ENCODE results near the gene CDC42EP3.

The CDC42EP3 gene

GRCh38 chr2:37692711-37693110 lies 21.3 kb upstream of the CDC42EP3 start:
- no peak overlapping the region for H3K27ac Mint-ChIP-seq
- H3K27me3 Mint-ChIP-seq = no peaks in the 10 kb centered on the region
- H3K36me3 Mint-ChIP-seq = no peaks in the 10 kb centered on the region
- peaks cover 5% of the 10 kb centered on the region for H3K9me3 Mint-ChIP-seq
- H3K4me1 Mint-ChIP-seq = no peaks in the 10 kb centered on the region
- H3K4me3 Mint-ChIP-seq = no peak overlapping the region
- no peak for ATAC-seq

- no peaks in the 10 kb centered on the region for H3K36me3 Mint-ChIP-seq
- H3K4me3 Mint-ChIP-seq = no peak overlapping the region
- H3K27ac Mint-ChIP-seq = no peak overlapping the region
- H3K4me1 Mint-ChIP-seq = no peaks in the 10 kb centered on the region
- peaks cover 6% of the 10 kb centered on the region for H3K9me3 Mint-ChIP-seq
- H3K27me3 Mint-ChIP-seq = no peaks in the 10 kb centered on the region
- no peak for ATAC-seq
These were observed 18.3 kb upstream of the CDC42EP3 start for GRCh38 chr2:37689751-37690150.

GRCh38 chr2:37688771-37689468 lies 17.5 kb upstream of the CDC42EP3 start:
- Mint-ChIP-seq H3K27ac (no peak overlapping the region), H3K27me3 (no peaks in the 10 kb centered on the region), H3K4me3 (no peak overlapping the region), H3K36me3 (no peaks in the 10 kb centered on the region), H3K9me3 (peaks cover 6% of the 10 kb centered on the region), H3K4me1 (peaks cover 2% of the 10 kb centered on the region)
- no peak for ATAC-seq

- Mint-ChIP-seq H3K27me3 (no peaks in the 10 kb centered on the region), H3K4me1 (peaks cover 7% of the 10 kb centered on the region), H3K36me3 (no peaks in the 10 kb centered on the region), H3K4me3 (no peak overlapping the region), H3K9me3 (peaks cover 6% of the 10 kb centered on the region), H3K27ac (no peak overlapping the region)
- ATAC-seq = no peak
These were observed 15.5 kb upstream of the CDC42EP3 start for GRCh38 chr2:37686792-37687526.

- Mint-ChIP-seq H3K4me3 (no peak overlapping the region), H3K27me3 (no peaks in the 10 kb centered on the region), H3K9me3 (peaks cover 6% of the 10 kb centered on the region), H3K27ac (no peak overlapping the region), H3K36me3 (no peaks in the 10 kb centered on the region), H3K4me1 (peaks cover 7% of the 10 kb centered on the region)
- no peak for ATAC-seq
These were observed 13.4 kb upstream of the CDC42EP3 start for GRCh38 chr2:37684809-37685208.

- ATAC-seq = no peak
- H3K4me3 Mint-ChIP-seq = no peak overlapping the region
- H3K36me3 Mint-ChIP-seq = no peaks in the 10 kb centered on the region
- peaks cover 6% of the 10 kb centered on the region for H3K9me3 Mint-ChIP-seq
- H3K27me3 Mint-ChIP-seq = no peaks in the 10 kb centered on the region
- H3K27ac Mint-ChIP-seq = peak overlapping the region; percentile 27
- H3K4me1 Mint-ChIP-seq = peaks cover 7% of the 10 kb centered on the region
These were observed 12.7 kb upstream of the CDC42EP3 start for GRCh38 chr2:37683921-37684780.

GRCh38 chr2:37683241-37683640 lies 11.8 kb upstream of the CDC42EP3 start:
- Mint-ChIP-seq H3K36me3 (no peaks in the 10 kb centered on the region), H3K27me3 (no peaks in the 10 kb centered on the region), H3K4me1 (peaks cover 7% of the 10 kb centered on the region), H3K4me3 (no peak overlapping the region), H3K27ac (peak overlapping the region; percentile 27), H3K9me3 (peaks cover 3% of the 10 kb centered on the region)
- ATAC-seq = no peak

GRCh38 chr2:37682473-37682872 lies 11.0 kb upstream of the CDC42EP3 start:
- H3K36me3 Mint-ChIP-seq = no peaks in the 10 kb centered on the region
- no peak overlapping the region for H3K4me3 Mint-ChIP-seq
- peaks cover 7% of the 10 kb centered on the region for H3K4me1 Mint-ChIP-seq
- no peaks in the 10 kb centered on the region for H3K27me3 Mint-ChIP-seq
- ATAC-seq = no peak
- H3K27ac Mint-ChIP-seq = no peak overlapping the region
- no peaks in the 10 kb centered on the region for H3K9me3 Mint-ChIP-seq

GRCh38 chr2:37681587-37681986 lies 10.1 kb upstream of the CDC42EP3 start:
- ATAC-seq = no peak
- H3K27ac Mint-ChIP-seq = no peak overlapping the region
- H3K4me3 Mint-ChIP-seq = no peak overlapping the region
- H3K9me3 Mint-ChIP-seq = no peaks in the 10 kb centered on the region
- peaks cover 7% of the 10 kb centered on the region for H3K4me1 Mint-ChIP-seq
- H3K36me3 Mint-ChIP-seq = no peaks in the 10 kb centered on the region
- H3K27me3 Mint-ChIP-seq = no peaks in the 10 kb centered on the region

GRCh38 chr2:37679072-37679695 lies 7.7 kb upstream of the CDC42EP3 start:
- no peaks in the 10 kb centered on the region for H3K36me3 Mint-ChIP-seq
- ATAC-seq = no peak
- H3K4me1 Mint-ChIP-seq = peaks cover 17% of the 10 kb centered on the region
- no peak overlapping the region for H3K27ac Mint-ChIP-seq
- H3K27me3 Mint-ChIP-seq = no peaks in the 10 kb centered on the region
- H3K9me3 Mint-ChIP-seq = no peaks in the 10 kb centered on the region
- no peak overlapping the region for H3K4me3 Mint-ChIP-seq

- Mint-ChIP-seq H3K4me1 (peaks cover 24% of the 10 kb centered on the region), H3K27me3 (no peaks in the 10 kb centered on the region), H3K27ac (no peak overlapping the region), H3K9me3 (no peaks in the 10 kb centered on the region), H3K36me3 (no peaks in the 10 kb centered on the region), H3K4me3 (no peak overlapping the region)
- no peak for ATAC-seq
These were observed 4.8 kb upstream of the CDC42EP3 start for GRCh38 chr2:37676274-37676673.

GRCh38 chr2:37674946-37675345 lies 3.5 kb upstream of the CDC42EP3 start:
- H3K4me3 Mint-ChIP-seq = no peak overlapping the region
- no peaks in the 10 kb centered on the region for H3K36me3 Mint-ChIP-seq
- ATAC-seq = no peak
- H3K9me3 Mint-ChIP-seq = no peaks in the 10 kb centered on the region
- H3K4me1 Mint-ChIP-seq = peaks cover 33% of the 10 kb centered on the region
- peak overlapping the region; percentile 75 for H3K27ac Mint-ChIP-seq
- no peaks in the 10 kb centered on the region for H3K27me3 Mint-ChIP-seq

- no peak for ATAC-seq
- Mint-ChIP-seq H3K9me3 (no peaks in the 10 kb centered on the region), H3K4me1 (peaks cover 51% of the 10 kb centered on the region), H3K27me3 (no peaks in the 10 kb centered on the region), H3K27ac (peak overlapping the region; percentile 94), H3K36me3 (no peaks in the 10 kb centered on the region), H3K4me3 (peak overlapping the region; percentile 97)
These were observed 1.4 kb upstream of the CDC42EP3 start for GRCh38 chr2:37672870-37673184.

- Mint-ChIP-seq H3K36me3 (no peaks in the 10 kb centered on the region), H3K9me3 (no peaks in the 10 kb centered on the region), H3K4me3 (peak overlapping the region; percentile 97), H3K27ac (peak overlapping the region; percentile 94), H3K27me3 (no peaks in the 10 kb centered on the region), H3K4me1 (peaks cover 55% of the 10 kb centered on the region)
- peak; percentile 71 for ATAC-seq
These were observed 845 bp upstream of the CDC42EP3 start for GRCh38 chr2:37672104-37672869.

- no peak for ATAC-seq
- Mint-ChIP-seq H3K27me3 (no peaks in the 10 kb centered on the region), H3K9me3 (no peaks in the 10 kb centered on the region), H3K27ac (peak overlapping the region; percentile 94), H3K4me3 (peak overlapping the region; percentile 97), H3K4me1 (peaks cover 60% of the 10 kb centered on the region), H3K36me3 (no peaks in the 10 kb centered on the region)
These were observed 318 bp upstream of the CDC42EP3 start for GRCh38 chr2:37671816-37672103.
